KOPT-K1 (cell line): ENCODE results near the gene CD79A.
"Not testable (repeated sequence)": the region's sequence is repeated elsewhere in the genome, so short reads cannot be mapped to it uniquely, and the experiment has no call there.

Experiments used
- H3K27ac ChIP-seq: fragments of 200-600 bp; sonication (generic); 2 replicates; pipeline ENCODE4 v1.5.1; 2016; ENCODE audit warnings: antibody characterized with exemption, mild to moderate bottlenecking, low read depth, low read length; ENCODE audit not compliant: poor library complexity, severe bottlenecking
- H3K36me3 ChIP-seq: fragments of 200-600 bp; sonication (generic); 2 replicates; pipeline ENCODE4 v1.5.1; 2017; ENCODE audit warnings: antibody characterized with exemption, mild to moderate bottlenecking, low read length, moderate library complexity; ENCODE audit not compliant: insufficient read depth
- H3K9me3 ChIP-seq: fragments of 200-600 bp; sonication (generic); 2 replicates; pipeline ENCODE4 v1.5.1; 2017; ENCODE audit warnings: antibody characterized with exemption, low read length, mild to moderate bottlenecking; ENCODE audit not compliant: insufficient read depth, poor library complexity, severe bottlenecking

The CD79A gene

GRCh38 chr19:41872384-41872774 lies 4.7 kb upstream of the CD79A start:
- peaks cover 55% of the 10 kb centered on the region for H3K36me3 ChIP-seq
- no peaks in the 10 kb centered on the region for H3K9me3 ChIP-seq
- peak overlapping the region; percentile 86 for H3K27ac ChIP-seq

- Histone ChIP-seq H3K9me3 (no peaks in the 10 kb centered on the region), H3K36me3 (peaks cover 49% of the 10 kb centered on the region), H3K27ac (peak overlapping the region; percentile 86)
Measured at GRCh38 chr19:41872775-41873647, 4.1 kb upstream of the CD79A start.

GRCh38 chr19:41875973-41876372 lies 1.1 kb upstream of the CD79A start:
- H3K36me3 ChIP-seq, result peaks cover 19% of the 10 kb centered on the region
- peak overlapping the region; percentile 89 for H3K27ac ChIP-seq
- H3K9me3 ChIP-seq, result not testable (repeated sequence)

- H3K27ac ChIP-seq, result peak overlapping the region; percentile 89
- peaks cover 2% of the 10 kb centered on the region; the same call in 1 of the 2 replicates for H3K36me3 ChIP-seq
- no peaks in the 10 kb centered on the region for H3K9me3 ChIP-seq
Measured at GRCh38 chr19:41877916-41878905, 1.1 kb downstream of the CD79A start.

GRCh38 chr19:41879080-41879479 lies 2.0 kb downstream of the CD79A start:
- no peak overlapping the region for H3K27ac ChIP-seq
- H3K36me3 ChIP-seq, result no peaks in the 10 kb centered on the region
- H3K9me3 ChIP-seq, result no peaks in the 10 kb centered on the region

GRCh38 chr19:41879670-41880328 lies 2.7 kb downstream of the CD79A start:
- H3K27ac ChIP-seq, result peak overlapping the region; percentile 7
- H3K36me3 ChIP-seq, result no peaks in the 10 kb centered on the region

GRCh38 chr19:41880329-41880708 lies 3.2 kb downstream of the CD79A start:
- H3K9me3 ChIP-seq, result no peaks in the 10 kb centered on the region
- 0 out of 2 replicates have a peak, but pooled peaks cover 3% of the 10 kb centered on the region for H3K36me3 ChIP-seq
- H3K27ac ChIP-seq, result no peak overlapping the region

More at GRCh38 chr19:41879670-41880328, 2.7 kb downstream of the CD79A start:
- no peaks in the 10 kb centered on the region for H3K9me3 ChIP-seq

GRCh38 chr19:41882568-41883462 lies 5.7 kb downstream of the CD79A start, which contains the start of gene ARHGEF1:
ARHGEF1 (plus strand) TSS chr19:41883184; CDS start chr19:41888083, 4,899 bp downstream.
- H3K9me3 ChIP-seq, result no peaks in the 10 kb centered on the region
- H3K27ac ChIP-seq, result peak within 1 kb of the TSS; percentile 97
- peaks cover 12% of the 10 kb centered on the region; the same call in 1 of the 2 replicates for H3K36me3 ChIP-seq

- Histone ChIP-seq H3K36me3 (peaks cover 14% of the 10 kb centered on the region), H3K27ac (peak overlapping the region; percentile 97), H3K9me3 (no peaks in the 10 kb centered on the region)
Measured at GRCh38 chr19:41883463-41883820, 6.4 kb downstream of the CD79A start.

GRCh38 chr19:41883821-41884733 lies 7.0 kb downstream of the CD79A start:
- Histone ChIP-seq H3K36me3 (peaks cover 21% of the 10 kb centered on the region), H3K27ac (peak overlapping the region; percentile 97)

GRCh38 chr19:41886761-41887710 lies 10.0 kb downstream of the CD79A start:
- peak overlapping the region; percentile 91 for H3K27ac ChIP-seq
- no peaks in the 10 kb centered on the region for H3K9me3 ChIP-seq
- H3K36me3 ChIP-seq, result peaks cover 49% of the 10 kb centered on the region

More at GRCh38 chr19:41883821-41884733, 7.0 kb downstream of the CD79A start:
- no peaks in the 10 kb centered on the region for H3K9me3 ChIP-seq

GRCh38 chr19:41887711-41888382 lies 10.8 kb downstream of the CD79A start:
- peaks cover 57% of the 10 kb centered on the region for H3K36me3 ChIP-seq
- no peaks in the 10 kb centered on the region for H3K9me3 ChIP-seq
- peak overlapping the region; percentile 91 for H3K27ac ChIP-seq
